IPS-18c (cell line): ENCODE results near the gene CDKL4.
"Not testable (repeated sequence)": the region's sequence is repeated elsewhere in the genome, so short reads cannot be mapped to it uniquely, and the experiment has no call there.

Experiments
- H3K4me3 ChIP-seq: 2 replicates; pipeline ENCODE4 v1.7.0; 2013; ENCODE audit warnings: low read depth, mild to moderate bottlenecking, low read length, moderate library complexity; ENCODE audit not compliant: insufficient read depth
- H3K9me3 ChIP-seq: one replicate; pipeline ENCODE4 v1.6.1; 2013; ENCODE audit warnings: mild to moderate bottlenecking, low read length, moderate library complexity; ENCODE audit not compliant: control insufficient read depth, insufficient read depth

CDKL4 gene

GRCh38 chr2:39243469-39244123 lies at the start of gene CDKL4:
TSS of gene CDKL4 (minus strand) at chr2:39243970.
- Histone ChIP-seq H3K4me3 (no peak within 1 kb of the TSS), H3K9me3 (no peaks in the 10 kb centered on the region)

GRCh38 chr2:39290433-39290832 lies 46.7 kb upstream of the CDKL4 start:
- no peak overlapping the region for H3K4me3 ChIP-seq
- H3K9me3 ChIP-seq, result no peaks in the 10 kb centered on the region

- no peaks in the 10 kb centered on the region for H3K9me3 ChIP-seq
- no peak overlapping the region for H3K4me3 ChIP-seq
These were observed 45.8 kb upstream of the CDKL4 start for GRCh38 chr2:39289609-39290008.

GRCh38 chr2:39283561-39283960 lies 39.8 kb upstream of the CDKL4 start:
- Histone ChIP-seq H3K4me3 (no peak overlapping the region), H3K9me3 (no peaks in the 10 kb centered on the region)

GRCh38 chr2:39281391-39281790 lies 37.6 kb upstream of the CDKL4 start:
- no peaks in the 10 kb centered on the region for H3K9me3 ChIP-seq
- H3K4me3 ChIP-seq, result no peak overlapping the region

GRCh38 chr2:39275016-39275415 lies 31.2 kb upstream of the CDKL4 start:
- H3K9me3 ChIP-seq, result no peaks in the 10 kb centered on the region
- no peak overlapping the region for H3K4me3 ChIP-seq

- Histone ChIP-seq H3K9me3 (no peaks in the 10 kb centered on the region), H3K4me3 (no peak overlapping the region)
These were observed 26.2 kb upstream of the CDKL4 start for GRCh38 chr2:39269941-39270340.

- H3K4me3 ChIP-seq, result no peak overlapping the region
These were observed 23.2 kb upstream of the CDKL4 start for GRCh38 chr2:39266916-39267434.

GRCh38 chr2:39266139-39266805 lies 22.5 kb upstream of the CDKL4 start:
- Histone ChIP-seq H3K9me3 (no peaks in the 10 kb centered on the region), H3K4me3 (no peak overlapping the region)

More at GRCh38 chr2:39266916-39267434, 23.2 kb upstream of the CDKL4 start:
- H3K9me3 ChIP-seq, result no peaks in the 10 kb centered on the region

GRCh38 chr2:39265315-39265714 lies 21.5 kb upstream of the CDKL4 start:
- Histone ChIP-seq H3K9me3 (no peaks in the 10 kb centered on the region), H3K4me3 (no peak overlapping the region)

GRCh38 chr2:39264733-39265132 lies 21.0 kb upstream of the CDKL4 start:
- no peaks in the 10 kb centered on the region for H3K9me3 ChIP-seq
- no peak overlapping the region for H3K4me3 ChIP-seq

GRCh38 chr2:39260087-39260486 lies 16.3 kb upstream of the CDKL4 start:
- Histone ChIP-seq H3K4me3 (no peak overlapping the region), H3K9me3 (no peaks in the 10 kb centered on the region)

GRCh38 chr2:39256040-39256439 lies 12.3 kb upstream of the CDKL4 start:
- no peaks in the 10 kb centered on the region for H3K9me3 ChIP-seq
- no peak overlapping the region for H3K4me3 ChIP-seq

GRCh38 chr2:39252888-39253518 lies 9.2 kb upstream of the CDKL4 start:
- H3K9me3 ChIP-seq, result no peaks in the 10 kb centered on the region
- H3K4me3 ChIP-seq, result no peak overlapping the region

- H3K9me3 ChIP-seq, result no peaks in the 10 kb centered on the region
- H3K4me3 ChIP-seq, result no peak overlapping the region
These were observed 3.8 kb upstream of the CDKL4 start for GRCh38 chr2:39247512-39248043.

- H3K4me3 ChIP-seq, result no peak overlapping the region
- H3K9me3 ChIP-seq, result no peaks in the 10 kb centered on the region
These were observed 2.7 kb upstream of the CDKL4 start for GRCh38 chr2:39246382-39246980.

GRCh38 chr2:39244963-39245625 lies 1.3 kb upstream of the CDKL4 start:
- H3K4me3 ChIP-seq, H3K9me3 ChIP-seq: not testable (repeated sequence)
